Kidney (tissue), 14 donors: ENCODE results near the gene XRCC5. TPM values are rescaled to one million over a fixed set of nuclear protein-coding genes. Genes with fewer than 3 reads are reported as not detected.

Experiments used
- DNase-seq, 5 donors: peaks; one replicate each; pipeline ENCODE4 v3.0.0-alpha.2; 2013 to 2020
- FAIRE-seq: peaks from 2 replicates; lab custom pipeline; 2012; peaks lifted over from hg19 to GRCh38; lab: Jason Lieb, UNC
- H3K27ac ChIP-seq, 2 donors: one replicate each; pipeline ENCODE4 v1.7.0; 2013; ENCODE audit warnings: low read depth in 2 of 2, low read length in 2 of 2, inconsistent platforms in 1 of 2
- H3K27me3 ChIP-seq: one replicate; pipeline ENCODE4 v1.7.1; 2013; ENCODE audit warnings: low read length, inconsistent platforms; ENCODE audit not compliant: control insufficient read depth, insufficient read depth
- H3K36me3 ChIP-seq, 3 donors: one replicate each; pipeline versions ENCODE4 v1.7.0 to v1.7.1; 2013; ENCODE audit warnings: low read length in 3 of 3, control low read depth in 1 of 3, inconsistent platforms in 1 of 3; ENCODE audit not compliant: insufficient read depth in 3 of 3, control insufficient read depth in 2 of 3
- H3K4me1 ChIP-seq, 3 donors: one replicate each; pipeline versions ENCODE4 v1.7.0 to v1.7.1; 2013; ENCODE audit warnings: low read length in 3 of 3, inconsistent platforms in 1 of 3, low read depth in 1 of 3; ENCODE audit not compliant: control insufficient read depth in 2 of 3, insufficient read depth in 2 of 3
- H3K4me3 ChIP-seq, 3 donors: one replicate each; pipeline versions ENCODE4 v1.7.0 to v1.8.1; 2013; ENCODE audit warnings: low read length in 3 of 3, control low read depth in 1 of 3, inconsistent platforms in 1 of 3
- H3K9ac ChIP-seq, 3 donors: one replicate each; pipeline versions ENCODE4 v1.7.0 to v1.7.1; 2013; ENCODE audit warnings: low read length in 3 of 3, control low read depth in 1 of 3, inconsistent platforms in 1 of 3
- H3K9me3 ChIP-seq, 3 donors: one replicate each; pipeline versions ENCODE4 v1.7.0 to v1.7.1; 2013; ENCODE audit warnings: low read length in 3 of 3, control low read depth in 1 of 3, inconsistent platforms in 1 of 3; ENCODE audit not compliant: control insufficient read depth in 2 of 3, insufficient read depth in 1 of 3
- intact Hi-C: fragments of 100-400 bp; cut with DNase I; formaldehyde crosslinking; loops from one replicate; pipeline ENCODE4 v1.11.1; 2022
- polyA plus RNA-seq: library from polyadenylated mRNA; stranded (reverse); fragments of 350-450 nt; fragmentation: Illumina TruSeq; extraction: RNeasy Lipid Tissue Mini Kit (QIAGEN cat#74804); gene quantifications from one replicate; pipeline ENCODE4 v1.2.3, GENCODE V29; 2014; ENCODE audit warnings: low read depth, low replicate concordance; ENCODE audit not compliant: insufficient read depth
- total RNA-seq: library from RNA; stranded (reverse); fragmentation: NEBNext Ultra II Directional; extraction: Animal tissue kit (Norgen Biotek cat#: 25700); gene quantifications from one replicate; pipeline ENCODE4 v1.2.1, GENCODE V29; 2021
- TF ChIP-seq, protein P1 (sequence below): IDR thresholded peaks from 3 replicates; pipeline ENCODE4 v1.5.1; 2012; ENCODE audit warnings: mild to moderate bottlenecking, moderate library complexity, borderline replicate concordance; ENCODE audit not compliant: insufficient read depth; ENCODE audit errors: extremely low read depth
- donor health status: control.
- donor health status: control.
- donor health status: control.
- donor health status: control.
- donor health status: control.
- donor health status: DM: yes; HTN: yes; CAD: no.
- donor health status: Normal renal cell carcinoma (clear cell type).

The XRCC5 gene
- total and polyA plus RNA-seq, 2 donors from 2014 or later, result 90.7 to 265 TPM

DNA sequence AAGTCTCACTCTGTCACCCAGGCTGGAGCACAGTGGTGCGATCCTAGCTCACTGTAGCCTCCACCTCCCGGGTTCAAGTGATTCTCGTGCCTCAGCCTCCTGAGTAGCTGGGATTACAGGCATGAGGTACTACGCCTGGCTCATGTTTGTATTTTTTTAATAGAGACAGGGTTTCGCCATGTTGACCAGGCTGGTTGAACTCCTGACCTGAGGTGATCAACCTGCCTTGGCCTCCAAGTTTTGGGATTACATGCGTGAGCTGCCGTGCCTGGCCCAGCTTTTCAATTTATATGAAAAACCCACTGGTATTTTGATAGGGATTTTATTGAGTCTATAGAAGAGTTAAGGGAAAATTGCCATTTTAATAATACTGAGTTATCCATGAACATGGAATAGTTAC is 63.3 kb downstream of the XRCC5 start:
- no peak overlapping the region for H3K27ac ChIP-seq
- H3K4me1 ChIP-seq, result no peaks in the 10 kb centered on the region
- no peak for DNase-seq
- H3K4me3 ChIP-seq, result no peak overlapping the region
- intact Hi-C loops, result no loop called here
- no peaks in the 10 kb centered on the region for H3K27me3 ChIP-seq
- peaks cover 2 to 18% (median 10%) of the 10 kb centered on the region in 3 donors for H3K36me3 ChIP-seq
- no peak overlapping the region for H3K9ac ChIP-seq
- TF ChIP-seq, protein P1, sequence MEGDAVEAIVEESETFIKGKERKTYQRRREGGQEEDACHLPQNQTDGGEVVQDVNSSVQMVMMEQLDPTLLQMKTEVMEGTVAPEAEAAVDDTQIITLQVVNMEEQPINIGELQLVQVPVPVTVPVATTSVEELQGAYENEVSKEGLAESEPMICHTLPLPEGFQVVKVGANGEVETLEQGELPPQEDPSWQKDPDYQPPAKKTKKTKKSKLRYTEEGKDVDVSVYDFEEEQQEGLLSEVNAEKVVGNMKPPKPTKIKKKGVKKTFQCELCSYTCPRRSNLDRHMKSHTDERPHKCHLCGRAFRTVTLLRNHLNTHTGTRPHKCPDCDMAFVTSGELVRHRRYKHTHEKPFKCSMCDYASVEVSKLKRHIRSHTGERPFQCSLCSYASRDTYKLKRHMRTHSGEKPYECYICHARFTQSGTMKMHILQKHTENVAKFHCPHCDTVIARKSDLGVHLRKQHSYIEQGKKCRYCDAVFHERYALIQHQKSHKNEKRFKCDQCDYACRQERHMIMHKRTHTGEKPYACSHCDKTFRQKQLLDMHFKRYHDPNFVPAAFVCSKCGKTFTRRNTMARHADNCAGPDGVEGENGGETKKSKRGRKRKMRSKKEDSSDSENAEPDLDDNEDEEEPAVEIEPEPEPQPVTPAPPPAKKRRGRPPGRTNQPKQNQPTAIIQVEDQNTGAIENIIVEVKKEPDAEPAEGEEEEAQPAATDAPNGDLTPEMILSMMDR, result no peak
- FAIRE-seq, result no peak
- no peaks in the 10 kb centered on the region for H3K9me3 ChIP-seq

DNA sequence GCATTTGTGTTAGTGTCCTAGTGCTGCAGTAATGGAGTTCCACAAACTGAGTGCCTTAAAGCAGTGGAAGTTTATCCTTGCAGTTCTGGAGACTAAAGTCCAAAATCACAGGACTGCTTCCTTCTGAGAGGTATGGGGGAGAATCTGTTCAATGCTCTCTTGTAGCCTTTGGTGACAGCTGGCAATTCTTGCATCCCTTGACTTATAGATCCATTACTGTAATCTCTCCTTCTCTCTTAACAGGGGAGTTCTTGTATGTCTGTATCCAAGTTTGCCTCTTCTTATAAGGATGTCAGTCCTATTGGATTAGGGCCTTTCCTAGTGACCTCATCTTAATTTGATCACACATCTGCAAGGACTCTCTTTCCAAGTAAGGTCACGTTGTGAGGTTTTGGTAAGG is 69.9 kb downstream of the XRCC5 start:
- H3K4me1 ChIP-seq, result no peaks in the 10 kb centered on the region
- H3K27me3 ChIP-seq, result no peaks in the 10 kb centered on the region
- peaks cover 8 to 21% (median 12%) of the 10 kb centered on the region in 3 donors for H3K36me3 ChIP-seq
- no peaks in the 10 kb centered on the region for H3K9me3 ChIP-seq
- DNase-seq (no peak), FAIRE-seq (no peak)
- no peak overlapping the region for H3K4me3 ChIP-seq
- intact Hi-C loops, result no loop called here
- TF ChIP-seq, protein P1, result no peak
- no peak overlapping the region for H3K9ac ChIP-seq
- no peak overlapping the region for H3K27ac ChIP-seq

DNA sequence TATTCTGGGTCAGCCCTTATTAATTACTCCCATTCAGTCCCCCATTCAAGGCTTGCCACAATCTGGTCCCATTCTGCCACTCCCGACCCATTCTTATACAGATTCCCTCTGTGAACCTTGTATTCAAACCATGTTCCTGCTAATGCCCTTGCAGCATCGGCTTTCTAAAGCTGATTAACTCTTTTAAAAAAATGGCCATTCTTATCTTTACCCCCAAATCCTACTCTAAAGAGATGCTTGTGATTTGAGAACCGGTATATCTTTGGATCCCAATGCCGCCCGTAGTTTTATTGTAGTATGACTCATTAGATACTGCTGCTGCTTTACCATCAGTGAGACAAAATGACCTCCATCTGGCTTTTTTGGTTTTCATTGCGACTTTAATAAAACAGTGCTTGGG is 72.2 kb downstream of the XRCC5 start:
- Histone ChIP-seq H3K27me3 (no peaks in the 10 kb centered on the region), H3K4me1 (peaks cover 0 to 2% (median 0%) of the 10 kb centered on the region in 3 donors), H3K9ac (no peak overlapping the region), H3K9me3 (no peaks in the 10 kb centered on the region), H3K4me3 (no peak overlapping the region), H3K27ac (no peak overlapping the region), H3K36me3 (peaks cover 8 to 12% (median 9%) of the 10 kb centered on the region in 3 donors)
- DNase-seq (no peak), FAIRE-seq (no peak)
- intact Hi-C loops, result no loop called here
- TF ChIP-seq, protein P1, result no peak

DNA sequence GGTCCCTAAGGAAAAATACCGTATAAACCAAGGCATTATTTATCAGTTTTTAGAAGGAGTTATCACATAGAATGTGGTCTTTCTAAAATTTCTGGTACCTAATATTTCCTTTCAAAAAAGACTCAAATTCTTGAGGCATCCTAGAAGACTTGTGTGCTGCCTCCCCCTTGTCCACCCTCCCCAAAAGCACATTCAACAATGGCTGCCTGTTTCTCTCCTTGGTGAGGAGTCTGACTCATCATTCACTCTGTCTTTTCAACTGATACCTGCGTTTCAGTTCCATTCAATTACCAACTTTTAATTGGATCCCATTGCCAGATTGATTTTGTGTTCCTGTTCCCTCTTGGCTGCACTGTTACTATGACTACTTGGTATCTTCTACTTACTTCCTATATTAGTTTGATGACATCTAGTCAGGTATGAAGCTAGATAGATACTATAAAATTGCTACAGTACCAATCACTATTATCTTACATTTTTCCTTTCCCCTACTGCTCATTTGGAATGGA is 72.9 kb downstream of the XRCC5 start:
- DNase-seq (no peak), FAIRE-seq (no peak)
- peaks cover 0 to 2% (median 0%) of the 10 kb centered on the region in 3 donors for H3K4me1 ChIP-seq
- TF ChIP-seq, protein P1, result no peak
- H3K9ac ChIP-seq, result no peak overlapping the region
- no peaks in the 10 kb centered on the region for H3K9me3 ChIP-seq
- H3K27me3 ChIP-seq, result no peaks in the 10 kb centered on the region
- H3K27ac ChIP-seq, result no peak overlapping the region
- H3K36me3 ChIP-seq, result peaks cover 8 to 12% (median 9%) of the 10 kb centered on the region in 3 donors
- intact Hi-C loops, result no loop called here
- no peak overlapping the region for H3K4me3 ChIP-seq
